ENCODE data around the gene HM13. TPM values are rescaled to one million over a fixed set of nuclear protein-coding genes. Genes with fewer than 3 reads are reported as not detected.

Gene HM13
- total and polyA plus RNA-seq, 4 donors, result 57.6 to 210 (median 99.1) TPM

- Histone ChIP-seq H3K27ac (ENCODE audit: low read depth in 1 of 2, low read length in 2 of 2) (no peak overlapping the region), H3K4me3 (ENCODE audit: low read depth in 1 of 3, low read length in 3 of 3) (no peak overlapping the region), H3K27me3 (ENCODE audit: control insufficient read depth in 4 of 4, insufficient read depth in 4 of 4, low read length in 3 of 4) (no peaks in the 10 kb centered on the region), H3K4me1 (ENCODE audit: control insufficient read depth in 4 of 4, insufficient read depth in 4 of 4, low read length in 3 of 4) (peaks cover 6 to 27% (median 15%) of the 10 kb centered on the region in 4 donors), H3K9ac (ENCODE audit: low read depth in 1 of 2, low read length in 2 of 2) (no peak overlapping the region), H3K36me3 (ENCODE audit: control insufficient read depth in 4 of 4, insufficient read depth in 3 of 4, low read depth in 1 of 4, low read length in 3 of 4) (no peaks in the 10 kb centered on the region), H3K9me3 (ENCODE audit: control insufficient read depth in 4 of 4, low read length in 3 of 4) (no peaks in the 10 kb centered on the region)
- no peak for DNase-seq (ENCODE audit: low spot score)
- TF ChIP-seq NR2F2 (IDR thresholded peaks at IDR 0.05) (no peak), CTCF (IDR thresholded peaks at IDR 0.05; ENCODE audit: low read depth, low read length, missing input control) (no peak), ATF3 (IDR thresholded peaks at IDR 0.05) (no peak), YY1 (IDR thresholded peaks at IDR 0.05) (no peak), RAD21 (IDR thresholded peaks at IDR 0.05) (no peak), REST (IDR thresholded peaks at IDR 0.05) (no peak), HNF4G (IDR thresholded peaks at IDR 0.05) (no peak), GABPA (IDR thresholded peaks at IDR 0.05 in 1 of 2, conservative IDR thresholded peaks at IDR 0.05 in 1 of 2) (no peak)
- 88% methylated on average over 8 of the region's 8 CpGs for WGBS
Measured at GRCh38 chr20:31615416-31615815, 101.2 kb downstream of the HM13 start.

GRCh38 chr20:31617432-31618104, 103.3 kb downstream of the HM13 start:
- peaks cover 0 to 6% (median 1%) of the 10 kb centered on the region in 4 donors for H3K4me1 ChIP-seq (ENCODE audit: control insufficient read depth in 4 of 4, insufficient read depth in 4 of 4, low read length in 3 of 4)
- H3K27me3 ChIP-seq (ENCODE audit: control insufficient read depth in 4 of 4, insufficient read depth in 4 of 4, low read length in 3 of 4), result no peaks in the 10 kb centered on the region
- no peak for TF ChIP-seq HNF4A (conservative IDR thresholded peaks at IDR 0.05)
- TF ChIP-seq CTCF (IDR thresholded peaks at IDR 0.05; ENCODE audit: low read depth, low read length, missing input control), result no peak
- TF ChIP-seq REST (IDR thresholded peaks at IDR 0.05), result no peak
- TF ChIP-seq MAX (IDR thresholded peaks at IDR 0.05), result no peak
- no peak for TF ChIP-seq RAD21 (IDR thresholded peaks at IDR 0.05)
- TF ChIP-seq GABPA (IDR thresholded peaks at IDR 0.05 in 1 of 2, conservative IDR thresholded peaks at IDR 0.05 in 1 of 2), result no peak
- no peak for TF ChIP-seq FOXA1 (IDR thresholded peaks at IDR 0.05)
- TF ChIP-seq SP1 (IDR thresholded peaks at IDR 0.05), result no peak
- TF ChIP-seq EGR1 (IDR thresholded peaks at IDR 0.05; ENCODE audit: low read depth in 2 of 2), result no peak
- WGBS, result 82% methylated on average over 6 of the region's 6 CpGs
- H3K9ac ChIP-seq (ENCODE audit: low read depth in 1 of 2, low read length in 2 of 2), result no peak overlapping the region
- no peaks in the 10 kb centered on the region for H3K9me3 ChIP-seq (ENCODE audit: control insufficient read depth in 4 of 4, low read length in 3 of 4)
- H3K36me3 ChIP-seq (ENCODE audit: control insufficient read depth in 4 of 4, insufficient read depth in 3 of 4, low read depth in 1 of 4, low read length in 3 of 4), result no peaks in the 10 kb centered on the region
- H3K27ac ChIP-seq (ENCODE audit: low read depth in 1 of 2, low read length in 2 of 2), result no peak overlapping the region
- H3K4me3 ChIP-seq (ENCODE audit: low read depth in 1 of 3, low read length in 3 of 3), result no peak overlapping the region
- DNase-seq (ENCODE audit: low spot score), result no peak

Data from liver (tissue), 9 donors.